ENCODE results near the gene NIPA2.

The NIPA2 gene

DNA sequence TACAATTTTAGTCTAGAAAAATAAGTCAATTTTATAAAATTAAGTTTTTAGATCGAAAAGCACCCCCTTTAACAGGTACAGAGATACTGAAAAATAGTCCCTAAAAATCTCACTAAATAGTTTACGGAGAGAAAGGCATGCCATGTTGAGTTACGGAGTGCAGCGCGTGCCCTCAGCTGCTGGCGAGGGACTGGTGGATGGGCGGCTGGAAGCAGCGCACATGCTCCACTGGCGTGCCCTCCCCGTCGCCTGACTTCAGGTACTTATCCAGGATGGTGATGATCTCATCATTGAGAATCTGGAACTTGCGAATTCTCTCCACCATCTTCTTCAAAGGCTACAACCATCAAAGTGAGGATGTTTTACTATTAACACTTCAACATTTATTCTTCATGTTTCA lies 31.4 kb downstream of the NIPA2 start:
- Histone ChIP-seq H3K9me3 (ENCODE audit: insufficient read depth, low read length) (no peaks in the 10 kb centered on the region), H3K4me1 (ENCODE audit: low read length) (no peaks in the 10 kb centered on the region), H3K27ac (ENCODE audit: low read length) (no peak overlapping the region), H3K79me2 (ENCODE audit: low read length) (0 out of 2 replicates have a peak, but pooled peaks cover 7% of the 10 kb centered on the region), H4K20me1 (ENCODE audit: insufficient read depth, low read length) (peaks cover 12% of the 10 kb centered on the region), H2AFZ (ENCODE audit: low read depth, low read length) (no peak overlapping the region), H3K9ac (ENCODE audit: low read length) (no peak overlapping the region), H3K4me3 (ENCODE audit: low read length) (no peak overlapping the region), H3K36me3 (replicated peaks; ENCODE audit: low read depth, low read length) (peaks cover 64% of the 10 kb centered on the region), H3K4me2 (ENCODE audit: low read length) (no peak overlapping the region), H3K27me3 (ENCODE audit: low read depth, low read length) (no peaks in the 10 kb centered on the region)
- TF ChIP-seq, protein P1, sequence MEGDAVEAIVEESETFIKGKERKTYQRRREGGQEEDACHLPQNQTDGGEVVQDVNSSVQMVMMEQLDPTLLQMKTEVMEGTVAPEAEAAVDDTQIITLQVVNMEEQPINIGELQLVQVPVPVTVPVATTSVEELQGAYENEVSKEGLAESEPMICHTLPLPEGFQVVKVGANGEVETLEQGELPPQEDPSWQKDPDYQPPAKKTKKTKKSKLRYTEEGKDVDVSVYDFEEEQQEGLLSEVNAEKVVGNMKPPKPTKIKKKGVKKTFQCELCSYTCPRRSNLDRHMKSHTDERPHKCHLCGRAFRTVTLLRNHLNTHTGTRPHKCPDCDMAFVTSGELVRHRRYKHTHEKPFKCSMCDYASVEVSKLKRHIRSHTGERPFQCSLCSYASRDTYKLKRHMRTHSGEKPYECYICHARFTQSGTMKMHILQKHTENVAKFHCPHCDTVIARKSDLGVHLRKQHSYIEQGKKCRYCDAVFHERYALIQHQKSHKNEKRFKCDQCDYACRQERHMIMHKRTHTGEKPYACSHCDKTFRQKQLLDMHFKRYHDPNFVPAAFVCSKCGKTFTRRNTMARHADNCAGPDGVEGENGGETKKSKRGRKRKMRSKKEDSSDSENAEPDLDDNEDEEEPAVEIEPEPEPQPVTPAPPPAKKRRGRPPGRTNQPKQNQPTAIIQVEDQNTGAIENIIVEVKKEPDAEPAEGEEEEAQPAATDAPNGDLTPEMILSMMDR (IDR thresholded peaks at IDR 0.05; ENCODE audit: low read depth, low read length): no peak
- TF ChIP-seq EZH2phosphoT487 (IDR thresholded peaks at IDR 0.05; ENCODE audit: low read depth): no peak

DNA sequence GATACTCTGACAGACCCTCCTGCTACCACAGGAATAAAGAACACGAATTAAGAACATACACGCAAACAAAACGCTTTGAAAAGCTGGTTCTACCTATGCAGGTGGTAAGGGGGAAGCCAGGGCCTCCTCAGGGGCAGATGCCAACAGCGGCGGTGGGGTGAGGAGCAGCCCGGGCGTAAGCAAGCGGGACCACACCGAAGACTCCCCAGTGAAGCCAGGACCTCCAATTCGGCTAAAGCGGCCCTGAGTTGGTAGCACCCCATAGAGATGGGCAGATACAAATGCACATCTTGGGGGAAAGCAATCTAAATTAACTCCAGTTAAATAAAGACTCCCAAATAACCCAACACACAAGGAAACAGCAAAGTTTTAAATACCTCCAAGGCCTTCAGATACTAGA lies 32.4 kb downstream of the NIPA2 start:
- 0 out of 2 replicates have a peak, but pooled peaks cover under 1% of the 10 kb centered on the region for H3K79me2 ChIP-seq (ENCODE audit: low read length)
- no peak overlapping the region for H3K9ac ChIP-seq (ENCODE audit: low read length)
- TF ChIP-seq, protein P1 (IDR thresholded peaks at IDR 0.05; ENCODE audit: low read depth, low read length): no peak
- no peak for TF ChIP-seq EZH2phosphoT487 (IDR thresholded peaks at IDR 0.05; ENCODE audit: low read depth)
- H3K9me3 ChIP-seq (ENCODE audit: insufficient read depth, low read length): no peaks in the 10 kb centered on the region
- no peak overlapping the region for H3K4me2 ChIP-seq (ENCODE audit: low read length)
- no peak overlapping the region for H2AFZ ChIP-seq (ENCODE audit: low read depth, low read length)
- H3K27ac ChIP-seq (ENCODE audit: low read length): no peak overlapping the region
- no peaks in the 10 kb centered on the region for H3K27me3 ChIP-seq (ENCODE audit: low read depth, low read length)
- no peaks in the 10 kb centered on the region for H3K4me1 ChIP-seq (ENCODE audit: low read length)
- H4K20me1 ChIP-seq (ENCODE audit: insufficient read depth, low read length): peaks cover 6% of the 10 kb centered on the region
- peaks cover 58% of the 10 kb centered on the region for H3K36me3 ChIP-seq (replicated peaks; ENCODE audit: low read depth, low read length)
- no peak overlapping the region for H3K4me3 ChIP-seq (ENCODE audit: low read length)

DNA sequence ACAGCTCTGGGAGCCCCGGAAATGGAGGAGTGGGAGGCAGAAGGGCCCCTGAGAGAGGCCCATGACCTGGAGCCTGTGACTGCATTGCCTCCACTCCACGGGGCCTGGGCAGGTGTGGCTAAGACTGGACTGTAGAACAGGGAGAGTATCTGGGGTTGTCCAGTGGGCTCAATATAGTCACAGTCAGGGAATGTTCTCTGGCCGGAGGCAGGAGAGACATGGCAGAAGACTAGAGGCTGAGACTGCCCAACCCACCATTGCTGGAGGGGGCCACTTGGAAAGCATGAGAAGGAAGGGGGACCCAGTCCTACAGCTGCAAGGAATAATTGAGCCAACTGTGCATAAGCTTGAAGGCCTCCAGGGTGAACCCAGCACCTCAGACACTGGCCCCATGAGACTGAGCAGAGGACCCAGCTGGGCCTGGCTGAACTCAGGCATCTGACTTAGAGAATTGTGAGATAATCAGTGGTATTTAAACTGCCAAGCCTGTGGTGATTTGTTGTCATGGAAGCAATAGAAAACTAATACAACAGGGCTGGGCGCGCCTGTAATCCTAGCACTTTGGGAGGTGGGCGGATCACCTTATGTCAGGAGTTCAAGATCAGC lies 33.1 kb downstream of the NIPA2 start:
- no peaks in the 10 kb centered on the region for H3K27me3 ChIP-seq (ENCODE audit: low read depth, low read length)
- H3K9me3 ChIP-seq (ENCODE audit: insufficient read depth, low read length): no peaks in the 10 kb centered on the region
- H3K9ac ChIP-seq (ENCODE audit: low read length): no peak overlapping the region
- peaks cover 51% of the 10 kb centered on the region for H3K36me3 ChIP-seq (replicated peaks; ENCODE audit: low read depth, low read length)
- no peaks in the 10 kb centered on the region for H3K79me2 ChIP-seq (ENCODE audit: low read length)
- no peak overlapping the region for H3K4me3 ChIP-seq (ENCODE audit: low read length)
- H4K20me1 ChIP-seq (ENCODE audit: insufficient read depth, low read length): no peaks in the 10 kb centered on the region; the same call in 1 of the 2 replicates
- no peak overlapping the region for H2AFZ ChIP-seq (ENCODE audit: low read depth, low read length)
- no peak overlapping the region for H3K4me2 ChIP-seq (ENCODE audit: low read length)
- H3K4me1 ChIP-seq (ENCODE audit: low read length): no peaks in the 10 kb centered on the region
- no peak overlapping the region for H3K27ac ChIP-seq (ENCODE audit: low read length)
- no peak for TF ChIP-seq EZH2phosphoT487 (IDR thresholded peaks at IDR 0.05; ENCODE audit: low read depth)
- TF ChIP-seq, protein P1 (IDR thresholded peaks at IDR 0.05; ENCODE audit: low read depth, low read length): no peak

DNA sequence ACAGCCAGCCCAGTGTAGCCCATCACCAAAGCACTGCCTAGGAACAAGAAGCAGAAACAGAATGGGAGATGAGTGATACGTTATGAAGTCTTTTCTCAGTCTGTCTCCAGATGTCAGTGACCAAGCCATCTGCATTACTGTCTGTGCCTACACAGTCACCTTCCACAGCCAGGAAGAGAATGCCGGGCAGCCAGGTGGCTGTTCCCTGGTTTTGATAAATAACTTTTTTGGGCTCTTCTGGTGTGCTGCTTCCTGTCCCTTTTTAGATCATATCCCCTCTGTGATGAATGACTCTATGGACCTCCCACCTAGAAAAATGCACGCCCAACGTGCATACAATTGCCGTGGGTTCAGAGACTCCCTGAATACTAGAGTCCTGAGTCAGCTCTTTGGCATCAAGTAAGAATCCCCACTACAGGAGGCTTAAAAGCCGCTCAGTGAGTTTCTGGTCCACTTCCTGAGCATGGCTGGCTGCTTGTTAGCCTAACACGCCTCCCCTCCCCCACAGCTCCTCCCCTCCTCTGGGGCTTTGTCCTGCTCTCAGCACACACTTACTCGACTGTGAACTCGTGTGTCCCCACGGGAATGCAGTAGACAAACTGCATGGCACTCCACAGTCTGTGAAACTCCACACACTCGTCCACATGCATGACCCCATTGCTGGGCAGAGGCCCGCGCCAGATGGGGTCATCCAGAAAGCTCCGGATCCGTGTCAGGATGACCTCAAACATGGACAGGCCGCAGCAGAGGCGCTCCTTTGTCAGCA lies 34.7 kb downstream of the NIPA2 start:
- H3K9ac ChIP-seq (ENCODE audit: low read length): no peak overlapping the region
- H3K36me3 ChIP-seq (replicated peaks; ENCODE audit: low read depth, low read length): peaks cover 36% of the 10 kb centered on the region

More for the DNA sequence above, 34.7 kb downstream of the NIPA2 start:
- Histone ChIP-seq H3K27ac (ENCODE audit: low read length) (no peak overlapping the region), H4K20me1 (ENCODE audit: insufficient read depth, low read length) (peaks cover 2% of the 10 kb centered on the region; the same call in 1 of the 2 replicates), H3K4me3 (ENCODE audit: low read length) (no peak overlapping the region), H3K4me2 (ENCODE audit: low read length) (no peak overlapping the region), H3K9me3 (ENCODE audit: insufficient read depth, low read length) (no peaks in the 10 kb centered on the region), H3K27me3 (ENCODE audit: low read depth, low read length) (no peaks in the 10 kb centered on the region), H3K4me1 (ENCODE audit: low read length) (no peaks in the 10 kb centered on the region), H3K79me2 (ENCODE audit: low read length) (no peaks in the 10 kb centered on the region), H2AFZ (ENCODE audit: low read depth, low read length) (no peak overlapping the region)
- TF ChIP-seq, protein P1 (IDR thresholded peaks at IDR 0.05; ENCODE audit: low read depth, low read length): no peak
- no peak for TF ChIP-seq EZH2phosphoT487 (IDR thresholded peaks at IDR 0.05; ENCODE audit: low read depth)

Data from OCI-LY3 (cell line).